ENCODE results near the gene SLC27A3.
"Not testable (repeated sequence)": the region's sequence is repeated elsewhere in the genome, so short reads cannot be mapped to it uniquely, and the experiment has no call there.

The SLC27A3 gene

DNA sequence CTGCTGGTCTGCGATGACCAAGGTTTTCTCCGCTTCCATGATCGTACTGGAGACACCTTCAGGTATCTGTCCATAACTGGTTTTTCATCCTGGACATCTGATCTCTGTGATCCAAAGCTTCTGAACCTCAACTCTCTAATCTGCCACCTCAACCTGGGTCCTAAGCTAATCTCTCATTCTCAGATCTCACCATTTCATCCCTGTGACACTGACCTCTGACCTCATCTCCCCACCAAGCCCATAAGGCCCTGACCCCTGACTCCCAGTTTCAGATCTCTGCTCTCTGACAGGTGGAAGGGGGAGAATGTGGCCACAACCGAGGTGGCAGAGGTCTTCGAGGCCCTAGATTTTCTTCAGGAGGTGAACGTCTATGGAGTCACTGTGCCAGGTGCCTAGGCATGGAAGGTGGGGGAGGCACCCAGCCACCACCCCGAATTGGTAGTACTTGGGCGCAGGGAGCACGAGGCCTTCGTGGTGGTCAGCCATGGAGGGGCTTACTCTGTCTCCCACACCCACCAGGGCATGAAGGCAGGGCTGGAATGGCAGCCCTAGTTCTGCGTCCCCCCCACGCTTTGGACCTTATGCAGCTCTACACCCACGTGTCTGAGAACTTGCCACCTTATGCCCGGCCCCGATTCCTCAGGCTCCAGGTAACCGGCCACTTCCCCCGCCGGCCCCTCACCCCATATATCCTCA, 3.8 kb downstream of the SLC27A3 start:
- FAIRE-seq (no peak), DNase-seq (ENCODE audit: insufficient read length, low spot score) (no peak)

DNA sequence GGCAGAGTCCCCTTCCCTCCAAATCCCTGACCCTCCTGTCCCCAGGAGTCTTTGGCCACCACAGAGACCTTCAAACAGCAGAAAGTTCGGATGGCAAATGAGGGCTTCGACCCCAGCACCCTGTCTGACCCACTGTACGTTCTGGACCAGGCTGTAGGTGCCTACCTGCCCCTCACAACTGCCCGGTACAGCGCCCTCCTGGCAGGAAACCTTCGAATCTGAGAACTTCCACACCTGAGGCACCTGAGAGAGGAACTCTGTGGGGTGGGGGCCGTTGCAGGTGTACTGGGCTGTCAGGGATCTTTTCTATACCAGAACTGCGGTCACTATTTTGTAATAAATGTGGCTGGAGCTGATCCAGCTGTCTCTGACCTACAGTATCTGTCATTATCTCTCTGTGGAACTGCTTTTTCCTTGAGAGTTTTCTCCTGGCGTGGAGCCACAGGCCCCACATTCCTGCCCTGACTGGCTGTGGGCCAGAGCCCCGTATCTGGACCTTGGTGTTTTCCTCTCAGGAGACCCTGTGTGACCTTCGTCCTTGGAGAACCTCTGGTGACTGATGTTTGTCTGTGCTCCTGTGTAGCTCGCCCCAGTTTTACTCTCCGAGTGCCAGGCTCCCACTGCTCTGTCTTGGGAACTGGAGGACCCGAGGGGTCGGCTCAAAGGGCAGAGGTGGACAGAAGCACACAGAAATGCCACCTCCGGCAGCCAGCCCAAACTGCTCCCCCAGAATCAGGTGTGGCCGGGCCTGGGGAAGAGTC, 4.8 kb downstream of the SLC27A3 start:
- DNase-seq (ENCODE audit: insufficient read length, low spot score) (no peak), FAIRE-seq (no peak)

DNA sequence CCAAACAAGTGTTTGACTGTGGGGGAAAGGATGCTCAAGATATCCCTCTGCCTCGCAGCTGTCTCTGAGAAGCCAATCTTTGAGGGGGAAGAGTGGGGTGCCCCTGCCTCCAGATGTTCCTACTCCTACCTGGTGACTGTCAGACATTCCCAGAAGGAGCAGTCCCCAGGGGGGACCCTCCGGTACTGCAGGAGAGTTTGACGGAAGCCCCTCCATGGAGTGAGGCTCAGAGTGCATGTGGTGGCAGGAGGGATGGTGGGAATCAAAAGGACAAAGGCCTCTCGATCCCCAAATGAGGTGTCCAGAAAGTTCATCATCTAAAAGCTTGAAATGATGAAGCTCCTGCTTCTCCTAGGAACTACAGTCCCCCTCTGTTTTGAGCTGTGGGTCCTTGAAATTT, 5.3 kb downstream of the SLC27A3 start:
- no peak for FAIRE-seq
- DNase-seq (ENCODE audit: insufficient read length, low spot score), result no peak

DNA sequence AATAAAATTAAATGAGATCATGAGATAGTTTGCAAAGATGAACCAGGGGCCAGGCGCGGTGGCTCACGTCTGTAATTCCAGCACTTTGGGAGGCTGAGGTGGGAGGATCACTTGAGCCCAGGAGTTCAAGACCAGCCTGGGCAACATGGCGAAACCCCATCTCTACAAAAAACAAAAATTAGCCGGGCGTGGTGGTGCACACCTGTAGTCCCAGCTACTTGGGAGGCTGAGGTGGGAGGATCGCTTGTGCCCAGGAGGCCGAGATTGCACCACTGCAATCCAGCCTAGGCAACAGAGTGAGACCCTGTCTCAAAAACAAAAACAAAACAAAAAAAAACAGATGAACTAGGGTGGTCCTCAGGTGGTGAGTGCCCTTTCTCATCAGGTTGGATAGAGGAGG, 7.4 kb downstream of the SLC27A3 start:
- not testable (repeated sequence) for DNase-seq (ENCODE audit: insufficient read length, low spot score); FAIRE-seq

DNA sequence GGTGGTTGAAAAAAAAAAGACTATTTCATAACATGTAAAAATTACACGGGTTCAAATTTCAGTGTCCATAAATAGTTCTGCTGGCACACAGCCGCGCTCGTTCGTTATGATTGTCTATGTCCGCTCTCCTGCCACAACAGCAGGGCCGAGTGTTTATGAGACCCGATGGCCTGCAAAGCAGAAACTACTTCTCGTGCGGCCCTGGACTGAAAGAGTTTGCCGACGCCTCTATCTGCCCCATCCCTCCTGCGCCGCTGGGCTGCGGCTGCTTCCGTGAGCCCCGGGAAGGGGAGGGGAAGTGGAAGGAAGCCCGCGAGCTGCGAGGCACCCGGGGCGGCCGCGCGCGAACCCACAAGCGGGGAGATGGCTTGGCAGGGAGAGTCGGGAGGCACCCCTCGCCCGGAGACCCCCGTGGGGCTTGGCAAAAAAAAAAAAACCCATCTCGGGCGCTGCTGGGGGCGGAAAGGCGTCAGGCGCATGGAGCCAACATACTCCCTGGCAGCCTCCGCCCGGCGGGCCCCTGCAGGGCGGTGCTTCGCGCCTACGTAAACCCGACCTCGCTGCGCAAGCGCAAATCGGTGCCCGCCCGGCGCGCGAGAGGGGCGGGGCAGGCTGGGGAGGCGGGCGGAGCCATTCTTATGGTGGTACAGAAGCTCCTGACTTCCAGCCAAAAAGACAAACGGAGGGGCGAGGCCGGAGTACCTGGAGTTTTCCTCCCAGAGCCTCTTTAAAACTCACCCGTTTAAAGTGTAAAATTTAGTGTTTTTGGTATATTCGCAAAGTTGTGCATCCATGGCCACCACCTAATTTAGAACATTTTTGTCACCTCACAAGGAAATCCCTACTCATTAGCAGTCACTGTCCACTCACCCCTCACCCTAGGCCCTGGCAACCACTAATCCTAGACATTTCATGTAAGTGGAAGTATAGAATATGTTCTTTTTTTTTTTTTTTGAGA, 8.3 kb downstream of the SLC27A3 start:
- FAIRE-seq (peak; percentile 54), DNase-seq (ENCODE audit: insufficient read length, low spot score) (peak; percentile 94)

DNA sequence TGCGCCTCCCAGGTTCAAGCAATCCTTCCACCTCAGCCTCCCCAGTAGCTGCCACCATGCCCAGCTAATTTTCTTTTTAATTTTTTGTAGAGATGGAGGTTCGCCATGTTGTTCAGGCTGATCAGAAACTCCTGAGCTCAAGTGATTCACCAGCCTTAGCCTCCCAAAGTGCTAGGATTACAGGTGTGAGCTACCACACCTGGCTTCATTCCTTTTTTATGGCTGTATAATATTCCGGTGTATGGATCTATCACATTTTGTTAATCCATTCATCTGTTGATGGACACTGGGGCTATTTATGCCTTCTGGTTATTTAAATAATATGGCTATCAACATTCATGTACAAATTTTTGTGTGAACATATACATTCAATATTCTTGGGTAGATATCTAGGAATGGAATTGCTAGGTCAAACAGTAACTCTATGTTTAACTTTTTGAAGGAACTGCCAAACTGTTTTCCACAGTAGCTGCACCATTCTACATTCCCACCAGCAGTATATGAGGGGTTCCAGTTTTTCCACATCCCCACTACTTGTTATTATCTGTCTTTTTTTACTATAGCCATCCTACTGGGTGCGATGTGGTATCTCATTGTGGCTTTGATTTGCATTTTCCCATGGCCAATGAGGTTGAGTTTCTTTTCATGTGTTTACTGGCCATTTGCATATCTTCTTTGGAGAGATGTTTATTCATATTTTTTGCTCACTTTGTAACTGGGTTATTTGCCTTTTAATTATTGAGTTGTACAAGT, 11.0 kb downstream of the SLC27A3 start:
- DNase-seq (ENCODE audit: insufficient read length, low spot score) (no peak), FAIRE-seq (no peak)

DNA sequence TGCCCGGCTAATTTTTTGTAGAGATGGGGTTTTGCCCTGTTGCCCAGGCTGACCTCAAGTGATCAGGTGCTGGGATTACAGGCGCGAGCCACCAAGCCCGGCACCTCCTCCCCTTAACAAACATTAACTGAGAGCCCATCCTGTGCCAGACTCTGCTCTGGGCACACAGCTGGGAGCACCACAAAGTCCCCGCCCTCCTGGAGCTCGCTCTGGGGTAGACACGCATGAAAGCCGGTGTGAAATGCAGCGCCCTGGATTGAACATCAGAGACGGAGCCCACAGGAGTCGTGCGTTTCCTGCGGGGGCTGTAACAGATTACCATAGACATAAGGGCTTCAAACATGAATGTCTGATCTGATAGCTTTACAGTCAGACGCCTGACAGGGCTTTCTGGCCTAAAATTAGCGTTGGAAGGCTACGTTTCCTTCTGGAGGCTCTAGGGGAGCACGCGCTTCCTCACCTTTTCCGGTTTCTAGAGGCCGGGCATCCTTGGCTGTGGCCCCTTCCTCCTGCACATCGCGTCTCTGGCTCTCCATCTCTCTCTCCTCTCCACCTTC, 14.3 kb downstream of the SLC27A3 start:
- no peak for DNase-seq (ENCODE audit: insufficient read length, low spot score)
- FAIRE-seq, result no peak

DNA sequence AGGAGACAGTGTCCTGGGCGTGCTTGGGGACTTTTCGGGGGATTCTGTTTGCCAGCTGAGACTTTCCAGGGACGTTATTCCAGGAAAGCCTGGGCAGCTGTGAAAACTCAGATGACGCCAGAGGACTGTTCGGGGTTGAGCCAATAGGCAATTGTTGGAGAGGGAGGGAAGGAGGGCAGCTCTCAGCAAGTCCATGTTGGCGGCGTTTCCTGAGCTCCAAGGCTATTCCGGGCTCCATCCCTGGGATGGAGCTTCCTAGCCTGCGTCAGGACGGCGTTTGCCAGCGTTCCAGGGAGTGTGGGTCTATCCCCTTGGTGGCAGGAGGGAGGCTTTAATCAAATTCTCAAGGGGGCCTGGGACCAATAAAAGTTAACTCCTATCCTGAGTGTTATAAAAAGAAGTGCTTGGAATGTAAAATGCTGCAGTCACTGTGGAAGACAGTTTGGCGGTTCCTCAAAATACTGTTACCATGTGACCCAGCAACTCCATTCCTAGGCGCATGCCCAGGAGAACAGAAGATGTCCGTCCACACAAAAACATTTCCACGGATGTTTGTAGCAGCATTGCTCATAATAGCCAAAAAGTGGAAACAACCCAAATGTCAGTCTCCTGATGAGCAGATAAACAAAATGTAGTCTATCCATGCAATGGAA, 15.2 kb downstream of the SLC27A3 start:
- FAIRE-seq, result no peak
- DNase-seq (ENCODE audit: insufficient read length, low spot score), result no peak

DNA sequence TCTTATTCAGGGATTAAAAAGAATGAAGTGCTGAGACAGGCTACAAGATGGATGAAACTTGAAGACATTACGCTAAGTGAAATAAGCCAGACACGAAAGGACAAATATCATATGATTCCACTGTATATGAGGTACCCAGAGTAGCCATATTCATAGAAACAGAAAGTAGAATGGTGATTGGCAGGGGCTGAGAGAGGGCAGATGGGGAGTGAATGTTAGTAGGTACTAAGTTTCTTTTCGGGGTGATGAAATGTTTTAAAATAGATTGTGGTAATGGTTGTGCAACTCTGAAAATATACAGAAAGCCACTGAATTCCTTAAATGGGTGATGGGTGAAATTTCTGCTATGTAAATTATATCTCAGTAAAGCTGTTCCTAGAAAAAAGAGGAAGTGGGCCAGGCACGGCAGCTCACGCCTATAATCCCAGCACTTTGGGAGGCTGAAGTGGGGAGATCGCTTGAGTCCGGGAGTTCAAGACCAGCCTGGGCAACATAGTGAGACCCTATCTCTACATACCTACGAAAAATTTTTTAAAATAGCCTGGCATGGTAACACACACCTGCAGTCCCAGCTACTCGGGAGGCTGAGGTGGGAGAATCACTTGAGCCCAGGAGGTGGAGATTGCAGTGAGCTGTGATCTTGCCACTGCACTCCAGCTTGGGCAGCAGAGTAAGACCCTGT, 15.9 kb downstream of the SLC27A3 start:
- FAIRE-seq, result no peak
- no peak for DNase-seq (ENCODE audit: insufficient read length, low spot score)

DNA sequence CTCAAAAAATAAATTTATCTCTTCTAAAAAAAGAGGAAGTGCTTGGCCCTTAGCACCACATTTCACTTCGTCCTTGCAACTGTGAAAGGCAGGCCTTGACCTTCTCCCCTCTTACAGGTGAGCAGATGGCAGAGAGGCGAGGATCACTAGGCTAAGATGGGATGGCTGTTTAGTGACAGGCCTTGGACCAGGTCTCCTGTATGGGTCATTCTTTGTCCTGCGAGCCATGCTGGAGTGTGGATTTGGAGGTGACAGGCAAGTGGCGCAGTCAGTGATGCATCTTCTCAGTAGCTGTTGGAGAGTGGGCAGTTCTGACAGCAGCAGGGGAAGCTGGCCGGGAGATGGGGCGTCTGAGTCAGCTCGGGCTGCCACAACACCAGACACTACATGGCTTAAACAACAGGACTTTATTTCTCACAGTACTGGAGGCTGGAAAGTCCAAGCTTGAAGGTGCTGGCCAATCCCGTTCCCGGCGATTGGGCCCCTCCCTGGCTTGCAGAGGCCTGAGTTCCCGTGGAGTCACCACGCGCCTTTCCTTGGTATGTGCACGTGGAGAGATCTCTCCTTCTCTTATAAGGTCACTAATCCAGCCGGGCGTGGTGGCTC, 16.5 kb downstream of the SLC27A3 start:
- FAIRE-seq, result no peak

DNA sequence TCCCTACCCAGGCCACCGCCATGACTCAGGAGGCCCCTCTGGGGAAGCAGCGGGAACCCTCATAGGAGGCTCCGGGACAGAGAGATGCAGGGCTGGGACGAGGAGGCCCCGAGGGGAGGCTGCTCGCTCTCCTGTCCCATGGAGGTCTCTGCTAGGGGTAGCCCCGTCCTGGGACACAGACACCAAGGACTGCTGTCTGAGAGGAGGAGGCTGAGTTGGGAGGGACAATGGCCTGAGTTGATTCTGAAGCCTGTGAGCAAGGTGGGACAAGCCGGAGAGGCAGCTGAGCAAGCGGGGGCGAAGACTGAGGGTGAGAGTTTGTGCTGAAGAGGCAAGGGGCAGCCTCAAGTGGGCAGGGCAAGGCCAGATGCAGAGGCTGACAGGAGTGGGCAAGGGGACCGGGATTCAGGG, 17.4 kb downstream of the SLC27A3 start:
- FAIRE-seq (no peak), DNase-seq (ENCODE audit: insufficient read length, low spot score) (no peak)

More for the DNA sequence above, 16.5 kb downstream of the SLC27A3 start:
- no peak for DNase-seq (ENCODE audit: insufficient read length, low spot score)

DNA sequence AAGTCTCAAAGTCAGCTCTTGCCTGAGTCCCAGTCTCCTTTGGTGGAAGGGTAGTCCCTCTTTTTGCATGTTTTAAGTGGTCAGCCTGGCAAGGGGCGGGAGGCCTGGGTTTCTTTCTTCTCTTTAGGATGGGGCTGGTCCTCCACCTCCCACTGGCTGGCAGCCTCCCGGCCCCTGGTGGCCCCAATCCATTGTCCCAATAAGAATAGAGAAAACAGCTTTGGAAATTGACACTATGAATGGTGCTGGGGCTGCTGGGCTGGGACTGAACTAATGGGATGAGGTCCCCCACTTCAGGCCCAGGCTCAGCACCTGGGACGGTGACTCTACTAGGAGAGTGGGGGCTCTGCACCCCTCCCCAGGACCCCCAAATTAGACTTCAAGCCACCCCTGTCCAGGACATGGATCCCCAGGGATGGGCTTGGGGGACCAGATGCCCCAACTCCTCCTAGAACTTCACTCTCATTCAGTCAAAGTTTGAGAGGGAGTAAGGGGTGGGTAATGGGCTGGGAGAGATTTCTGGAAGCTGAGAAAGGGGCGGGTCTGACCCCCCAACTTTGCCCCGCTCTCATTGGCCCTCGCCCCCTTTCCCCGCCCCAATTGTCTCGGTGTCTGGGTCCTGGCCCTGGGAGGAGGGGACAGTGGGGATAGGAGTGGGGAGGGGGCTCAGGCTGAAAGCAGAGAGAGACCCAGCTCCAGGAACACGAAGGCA, 18.2 kb downstream of the SLC27A3 start:
- FAIRE-seq (no peak), DNase-seq (ENCODE audit: insufficient read length, low spot score) (no peak)

DNA sequence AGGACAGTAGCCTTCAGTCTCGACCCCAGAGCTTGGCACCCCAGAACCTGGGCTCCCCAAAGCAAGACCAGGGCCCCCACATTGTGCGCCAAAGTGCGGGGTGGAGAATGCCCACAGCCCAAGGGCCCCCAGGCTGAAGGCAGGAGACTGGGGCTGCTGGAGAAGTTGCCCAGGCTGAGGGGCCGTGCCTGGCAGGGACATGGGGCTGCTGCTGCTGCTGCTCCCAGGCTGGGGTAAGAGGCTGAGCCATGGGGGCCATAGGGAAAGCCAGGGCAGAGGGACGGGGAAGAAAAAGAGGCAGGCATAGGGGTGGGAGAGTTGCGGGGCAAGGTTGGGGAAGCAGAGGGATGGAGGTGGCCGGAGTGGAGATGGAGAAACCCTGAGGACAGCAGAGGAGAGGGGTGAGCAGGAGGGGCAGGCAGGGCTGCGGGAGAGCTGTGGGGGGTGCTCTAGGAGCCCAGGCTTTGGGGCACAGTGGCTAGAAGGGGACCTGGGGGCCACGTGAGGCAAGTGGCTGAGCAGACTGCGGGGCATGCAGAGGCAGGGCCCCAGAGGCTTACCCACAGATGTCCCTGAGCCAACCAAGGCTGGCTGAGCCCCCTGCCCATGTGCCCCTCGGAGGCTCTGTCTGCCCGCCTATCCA, 18.9 kb downstream of the SLC27A3 start:
- FAIRE-seq, result no peak
- DNase-seq (ENCODE audit: insufficient read length, low spot score), result no peak

DNA sequence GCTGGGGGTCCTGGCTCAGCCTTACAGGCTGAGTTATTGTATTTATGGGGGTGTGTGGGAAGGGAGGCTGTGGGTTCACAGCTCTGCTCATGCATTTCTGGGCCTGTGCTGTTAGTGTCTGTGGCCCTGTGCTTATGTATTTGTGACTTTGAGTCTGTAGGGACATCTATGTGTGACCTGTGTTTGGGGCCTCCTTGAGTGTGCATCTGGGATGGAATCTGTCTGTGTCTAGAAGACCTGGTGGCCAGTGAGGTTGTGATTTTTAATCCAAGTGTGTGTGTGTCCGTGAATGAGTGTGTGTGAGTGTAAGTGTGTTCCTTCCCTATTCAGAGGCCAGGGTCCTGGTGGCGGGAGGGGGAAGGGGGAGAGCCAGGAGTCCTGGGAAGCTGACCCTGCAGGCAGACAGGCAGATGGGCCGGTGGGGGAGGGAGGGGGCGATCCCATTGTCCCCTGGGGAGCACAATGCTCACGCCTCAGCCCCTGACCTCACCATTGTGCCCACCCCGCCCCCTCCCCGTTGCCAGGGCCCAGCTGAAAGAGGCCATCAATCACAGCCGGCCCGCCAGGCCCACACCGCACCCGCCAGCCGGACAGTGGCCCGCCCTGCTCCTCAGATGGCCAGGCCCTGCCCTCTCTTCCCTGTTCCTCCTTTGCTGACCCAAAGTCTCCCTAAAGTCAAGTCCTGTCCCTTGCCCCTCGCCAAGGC, 19.6 kb downstream of the SLC27A3 start:
- FAIRE-seq (no peak), DNase-seq (ENCODE audit: insufficient read length, low spot score) (no peak)

DNA sequence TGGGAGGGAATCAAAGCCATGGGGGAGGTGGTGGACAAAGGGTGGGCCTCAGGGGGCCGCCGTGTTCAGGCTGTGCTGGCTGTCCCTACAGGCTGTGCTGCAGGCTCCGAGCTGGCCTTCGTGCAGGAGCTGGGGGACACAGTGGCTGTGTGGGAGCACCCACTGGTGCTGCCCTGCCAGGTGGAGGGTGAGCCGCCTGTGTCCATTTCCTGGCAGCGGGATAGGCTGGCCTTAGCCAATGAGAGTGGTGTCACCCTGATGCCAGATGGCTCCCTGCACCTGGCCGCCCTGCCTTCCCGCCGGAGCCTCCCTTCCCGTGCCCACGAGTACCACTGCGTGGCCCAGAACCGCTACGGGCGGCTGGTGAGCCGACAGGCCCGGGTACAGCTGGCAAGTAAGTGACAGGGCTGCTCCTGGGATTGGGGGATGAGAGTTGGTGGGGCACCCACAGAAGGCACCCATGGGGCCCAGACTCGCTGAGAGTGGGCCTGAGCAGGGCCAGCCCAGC, 20.2 kb downstream of the SLC27A3 start:
- FAIRE-seq (no peak), DNase-seq (ENCODE audit: insufficient read length, low spot score) (no peak)

DNA sequence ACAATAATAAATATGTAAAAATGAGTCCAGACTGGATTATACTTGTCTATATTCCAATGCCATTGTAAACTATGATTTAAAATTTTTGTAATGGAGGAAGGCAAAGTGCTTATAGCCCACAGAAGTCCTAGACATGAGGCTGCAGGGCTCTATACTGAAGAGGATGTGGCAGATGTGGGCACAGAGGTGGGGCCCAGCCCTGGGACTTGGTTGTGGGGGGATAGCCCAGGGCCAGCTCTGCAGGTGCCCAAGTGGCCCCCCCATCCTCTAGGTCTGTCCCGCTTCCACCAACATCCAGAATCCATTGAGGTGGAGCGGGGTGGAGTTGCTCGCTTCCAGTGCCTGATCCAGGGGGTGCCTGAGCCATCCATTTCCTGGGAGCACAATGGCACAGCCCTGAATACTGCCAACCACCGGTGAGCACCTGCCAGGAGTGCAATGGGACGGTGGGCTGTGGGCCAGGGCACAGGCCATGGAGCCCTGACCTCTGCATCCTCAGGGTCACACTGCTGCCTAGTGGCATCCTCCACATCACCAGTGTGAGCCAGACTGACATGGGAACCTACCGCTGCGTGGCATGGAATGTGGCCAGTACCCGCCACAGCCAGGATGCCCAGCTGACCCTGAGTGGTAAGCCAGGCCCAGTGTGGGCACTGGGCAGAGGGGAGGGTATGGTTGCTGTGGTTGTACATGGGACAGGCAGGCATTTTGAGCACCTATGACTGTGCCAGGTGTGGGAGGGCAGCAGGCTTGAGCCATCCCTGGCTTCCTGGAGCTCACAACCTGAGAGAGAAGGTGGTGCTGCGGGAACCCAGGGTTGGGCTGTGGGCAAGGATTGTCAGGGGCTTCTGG, 21.0 kb downstream of the SLC27A3 start:
- no peak for DNase-seq (ENCODE audit: insufficient read length, low spot score)
- FAIRE-seq, result no peak
